Activated T-helper 1 cell treated with anti-CD3 and anti-CD28 coated beads, Interleukin-12 subunit alpha, Interleukin-12 subunit beta, Interleukin-2, Interleukin-4 antibody, amounts not matched to agents 30 ng/mL and 10 ng/mL and 1 ng/mL, durations not matched to agents 14 hours and 24 hours and 36 hours (primary cell): ENCODE measurements around the gene KCNG2. TPM values are rescaled to one million over a fixed set of nuclear protein-coding genes. Genes with fewer than 3 reads are reported as not detected.

Source experiments
- DNase-seq: peaks from one replicate; pipeline ENCODE4 v3.0.0; 2021; ENCODE audit warnings: low spot score
- H3K27ac Mint-ChIP-seq: one replicate; pipeline ENCODE4 v1.8.0; 2021; ENCODE audit warnings: mild to moderate bottlenecking, mixed read lengths
- H3K27me3 Mint-ChIP-seq: one replicate; pipeline ENCODE4 v1.8.0; 2022; ENCODE audit warnings: mild to moderate bottlenecking, moderate library complexity, mixed read lengths; ENCODE audit not compliant: insufficient read depth
- H3K36me3 Mint-ChIP-seq: one replicate; pipeline ENCODE4 v1.8.0; 2021; ENCODE audit warnings: low read depth, mixed read lengths
- H3K4me1 Mint-ChIP-seq: one replicate; pipeline ENCODE4 v1.8.0; 2021; ENCODE audit warnings: low read depth, mixed read lengths
- H3K4me3 Mint-ChIP-seq: one replicate; pipeline ENCODE4 v1.8.0; 2021; ENCODE audit warnings: mild to moderate bottlenecking, moderate library complexity, mixed read lengths
- H3K9me3 Mint-ChIP-seq: one replicate; pipeline ENCODE4 v1.8.0; 2021; ENCODE audit warnings: mixed read lengths
- intact Hi-C: fragments of 100-400 bp; cut with micrococcal nuclease; formaldehyde crosslinking; loops from one replicate; pipeline ENCODE4 v1.15.1; 2024
- total RNA-seq: library from RNA; stranded (reverse); gene quantifications from 2 replicates; pipeline ENCODE4 v1.2.3, GENCODE V29; 2022

Gene KCNG2
- total RNA-seq, 1 donor from 2014 or later = not detected

DNA sequence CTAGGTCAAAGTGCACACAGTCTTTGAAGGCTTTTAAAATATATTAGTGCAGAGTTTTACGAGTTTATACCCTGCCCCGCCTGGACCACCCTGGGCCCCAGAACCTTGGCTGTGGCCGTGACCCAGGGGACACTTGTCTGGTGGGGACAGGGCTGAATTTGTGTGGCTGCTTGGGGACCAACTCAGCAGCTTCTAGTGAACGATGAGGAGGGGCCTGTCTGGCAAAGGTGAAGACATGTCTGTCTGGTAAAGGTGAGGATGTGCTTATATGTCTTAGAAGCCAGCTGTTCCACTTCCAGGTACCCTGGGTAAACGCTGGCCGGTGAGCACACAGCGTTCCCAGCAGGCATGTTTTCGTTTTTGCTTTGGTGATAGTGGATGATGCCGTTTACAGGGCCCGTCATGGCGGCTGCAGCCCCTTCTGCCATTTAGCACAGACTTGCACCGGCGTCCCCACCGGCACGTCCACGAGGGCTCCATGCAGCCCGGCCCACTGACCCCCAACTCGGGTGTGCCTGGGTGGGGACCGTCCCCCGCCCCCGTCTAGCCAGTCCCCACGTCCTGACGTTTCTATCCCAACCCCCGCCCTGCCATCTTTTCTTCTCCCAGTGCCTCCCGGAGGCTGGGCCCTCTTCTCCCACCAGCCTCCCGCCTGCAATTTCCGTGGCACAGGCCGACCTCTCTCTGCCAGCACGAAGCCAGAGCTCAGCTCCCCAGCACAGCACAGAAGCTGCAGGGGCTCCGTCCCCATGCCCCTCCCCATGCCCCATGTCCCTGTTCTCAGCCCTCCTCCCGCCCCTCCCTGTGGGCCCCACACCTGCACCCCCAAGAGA is 85.9 kb downstream of the KCNG2 start:
- Mint-ChIP-seq H3K27ac (no peak overlapping the region), H3K4me1 (no peaks in the 10 kb centered on the region), H3K27me3 (no peaks in the 10 kb centered on the region), H3K4me3 (no peak overlapping the region), H3K9me3 (no peaks in the 10 kb centered on the region), H3K36me3 (no peaks in the 10 kb centered on the region)
- intact Hi-C loops = no loop called here
- no peak for DNase-seq

DNA sequence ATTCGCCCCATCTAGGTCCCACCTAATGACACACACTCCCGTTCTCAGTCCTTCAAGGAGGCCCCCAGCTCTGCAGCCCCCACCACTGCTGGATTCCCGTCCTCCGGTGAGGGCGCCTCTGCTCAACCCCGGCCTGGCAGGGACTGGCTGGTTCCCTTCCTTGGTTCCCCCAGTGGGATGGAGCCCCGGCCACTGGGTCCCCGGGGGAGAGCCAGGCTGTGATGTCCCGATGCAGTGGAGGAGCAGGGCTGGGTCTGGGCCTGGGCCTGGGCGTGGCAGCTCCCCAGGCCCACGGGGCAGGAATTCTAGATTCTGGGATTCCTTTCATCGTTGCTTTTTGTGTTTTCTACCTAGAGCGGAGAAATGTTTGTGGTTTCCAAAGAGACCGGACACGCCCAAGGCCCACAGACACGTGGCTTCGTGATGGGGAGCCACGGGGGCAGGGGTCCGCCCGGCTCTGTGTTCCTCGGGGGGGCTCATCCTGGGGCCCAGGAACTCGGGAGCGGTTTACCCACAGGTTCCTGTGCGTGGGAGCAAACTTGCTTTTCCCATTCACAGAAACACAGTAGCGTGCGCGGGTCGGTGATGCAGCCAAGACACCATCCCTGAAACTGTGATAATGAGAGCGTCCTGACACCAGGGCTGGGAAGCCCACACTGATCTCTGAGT is 86.7 kb downstream of the KCNG2 start:
- no peaks in the 10 kb centered on the region for H3K4me1 Mint-ChIP-seq
- H3K9me3 Mint-ChIP-seq = peaks cover 7% of the 10 kb centered on the region
- no peak overlapping the region for H3K4me3 Mint-ChIP-seq
- intact Hi-C loops = no loop called here
- no peak for DNase-seq
- no peaks in the 10 kb centered on the region for H3K27me3 Mint-ChIP-seq
- H3K36me3 Mint-ChIP-seq = no peaks in the 10 kb centered on the region
- H3K27ac Mint-ChIP-seq = no peak overlapping the region

DNA sequence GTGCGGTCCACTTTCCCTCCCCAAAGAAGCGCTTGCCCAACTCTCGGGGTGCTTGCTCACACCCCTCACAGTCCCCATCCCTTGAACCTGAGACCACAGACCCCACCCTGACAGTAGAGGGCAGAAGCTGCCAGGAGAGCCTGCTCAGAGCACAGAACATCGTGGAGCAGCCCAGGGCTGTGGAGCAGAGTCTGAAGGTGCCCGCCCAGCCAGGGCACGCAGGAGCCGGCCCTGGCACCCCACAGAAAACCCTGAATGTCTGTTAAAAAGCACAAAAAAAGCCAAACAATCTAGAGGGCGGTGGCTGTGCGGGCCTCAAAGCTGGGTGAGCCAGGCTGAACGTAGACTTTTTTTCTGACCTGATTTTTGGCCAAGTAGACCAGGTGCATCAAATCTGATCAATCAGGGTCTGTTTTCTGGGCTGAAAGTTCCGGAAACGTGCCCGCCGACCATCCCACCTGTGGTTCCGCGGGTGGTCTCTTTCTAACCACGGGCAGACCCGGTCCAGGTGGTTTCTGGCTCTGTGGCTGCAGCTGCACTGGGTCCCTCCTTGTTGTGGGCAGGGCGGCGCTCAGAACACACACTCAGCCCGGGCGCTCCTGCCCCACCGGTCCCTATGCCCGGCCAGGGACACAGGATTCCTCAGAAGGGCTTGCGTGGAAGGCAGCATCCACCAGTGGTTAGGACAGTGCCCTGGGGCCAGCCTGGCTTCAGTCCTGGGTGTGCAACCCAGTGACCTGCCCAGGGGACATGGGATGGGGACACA is 87.4 kb downstream of the KCNG2 start:
- intact Hi-C loops = no loop called here
- Mint-ChIP-seq H3K36me3 (peaks cover under 1% of the 10 kb centered on the region), H3K4me1 (no peaks in the 10 kb centered on the region), H3K4me3 (no peak overlapping the region), H3K27me3 (no peaks in the 10 kb centered on the region), H3K9me3 (peaks cover 12% of the 10 kb centered on the region), H3K27ac (no peak overlapping the region)
- no peak for DNase-seq

DNA sequence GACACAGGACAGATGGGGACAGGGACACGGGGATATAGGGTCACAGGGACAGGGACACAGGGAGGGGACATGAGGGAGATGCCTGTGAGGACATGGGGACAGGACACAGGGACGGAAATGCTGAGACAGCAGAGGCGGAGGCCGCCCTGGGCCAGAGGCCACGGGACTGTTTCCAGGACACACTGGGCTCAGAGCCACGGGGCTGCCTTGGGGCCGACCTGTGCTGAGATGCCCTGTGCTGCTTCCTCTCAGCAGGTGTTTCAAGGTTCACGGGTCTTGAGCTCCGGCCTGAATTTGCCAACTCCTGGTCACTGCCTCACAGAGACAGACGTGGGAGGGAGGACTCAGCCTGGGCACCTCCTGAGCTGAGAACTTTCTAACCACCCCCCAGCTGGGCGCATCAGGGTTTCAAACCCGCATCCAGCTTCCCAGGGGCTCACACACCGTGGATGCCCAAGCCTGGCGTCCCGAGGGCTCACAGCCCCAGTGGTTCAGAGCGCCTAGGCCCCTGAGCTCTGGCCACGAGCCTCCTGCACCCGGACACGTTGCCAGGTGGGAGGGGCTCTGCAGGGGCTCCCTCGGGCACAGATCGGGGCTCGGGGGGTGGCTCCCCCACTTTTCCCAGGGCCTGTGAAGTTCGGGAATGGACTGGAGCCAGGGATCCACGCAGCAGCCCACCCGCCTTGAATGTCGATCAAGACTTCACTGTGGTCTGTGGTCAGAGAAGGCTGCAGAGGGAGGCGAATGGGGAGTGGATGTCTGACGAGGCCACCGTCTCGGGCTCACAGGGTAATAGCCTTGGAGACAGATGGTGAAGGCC is 89.7 kb downstream of the KCNG2 start:
- Mint-ChIP-seq H3K9me3 (peaks cover 30% of the 10 kb centered on the region), H3K4me3 (no peak overlapping the region), H3K27ac (no peak overlapping the region), H3K27me3 (no peaks in the 10 kb centered on the region), H3K36me3 (peaks cover 9% of the 10 kb centered on the region), H3K4me1 (peaks cover 10% of the 10 kb centered on the region)
- DNase-seq = no peak
- intact Hi-C loops = no loop called here

DNA sequence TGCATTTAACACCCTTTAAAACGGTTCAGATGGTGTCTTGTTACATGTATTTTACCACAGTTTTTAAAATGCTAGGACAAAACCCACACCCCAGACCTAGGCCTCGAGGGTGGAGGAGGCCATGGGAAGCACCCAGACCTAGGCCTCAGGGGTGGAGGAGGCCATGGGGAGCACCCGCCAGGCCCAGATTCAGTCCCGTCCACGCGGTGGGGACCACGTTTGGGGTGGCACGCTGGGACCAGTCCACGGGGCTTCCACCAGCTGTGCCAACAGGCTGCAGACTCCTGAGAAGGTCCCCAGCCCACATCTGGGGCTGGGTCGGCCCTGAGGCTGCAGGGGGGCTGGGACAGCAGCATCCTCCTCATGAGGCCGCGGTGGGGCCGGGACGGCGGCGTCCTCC is 90.3 kb downstream of the KCNG2 start:
- H3K27ac Mint-ChIP-seq = no peak overlapping the region
- DNase-seq = no peak
- no peak overlapping the region for H3K4me3 Mint-ChIP-seq
- no peaks in the 10 kb centered on the region for H3K27me3 Mint-ChIP-seq
- H3K4me1 Mint-ChIP-seq = peaks cover 10% of the 10 kb centered on the region
- intact Hi-C loops = no loop called here
- H3K9me3 Mint-ChIP-seq = peaks cover 36% of the 10 kb centered on the region
- H3K36me3 Mint-ChIP-seq = peaks cover 9% of the 10 kb centered on the region

DNA sequence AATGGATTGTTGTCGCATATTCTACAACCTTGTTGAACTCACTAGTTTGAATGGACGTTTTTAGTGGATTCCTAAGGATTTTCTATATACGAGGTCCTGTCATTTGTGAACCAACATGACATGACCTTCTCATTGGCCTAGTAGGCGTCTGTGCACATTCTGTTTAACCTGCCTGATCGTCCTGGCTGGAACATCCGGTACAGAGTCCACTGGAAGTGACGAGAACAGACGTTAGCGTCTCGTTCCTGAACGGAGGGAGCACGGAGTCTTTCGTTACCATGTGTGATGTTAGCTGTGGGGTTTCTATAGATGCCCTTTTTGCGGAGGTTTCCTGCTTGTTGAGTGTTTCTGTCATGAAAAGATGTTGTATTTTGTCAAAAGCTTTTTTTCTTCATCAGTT is 91.8 kb downstream of the KCNG2 start:
- Mint-ChIP-seq H3K27ac (no peak overlapping the region), H3K4me1 (peaks cover 10% of the 10 kb centered on the region)
- DNase-seq = no peak

DNA sequence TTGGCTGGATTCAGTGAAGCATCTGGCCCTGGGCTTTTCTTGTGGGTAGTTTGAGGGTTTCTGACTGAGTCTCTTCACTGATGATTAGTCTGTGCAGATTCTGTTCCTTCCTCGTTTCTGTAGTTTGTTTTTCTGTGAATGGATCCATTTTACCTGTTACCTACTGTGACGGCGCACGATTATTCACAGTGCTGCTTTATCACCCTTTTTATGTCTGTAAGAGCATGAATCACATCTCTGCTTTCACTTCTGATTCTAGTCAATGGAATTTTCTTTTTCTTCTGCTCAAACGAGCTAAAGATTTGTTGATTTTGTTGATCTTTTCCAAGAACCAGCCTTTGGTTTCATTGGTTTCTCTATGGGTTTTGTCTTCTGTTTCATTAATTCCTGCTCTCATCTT is 92.9 kb downstream of the KCNG2 start:
- H3K27ac Mint-ChIP-seq = peak overlapping the region; percentile 24
- intact Hi-C loops = loop anchor here (5.0 kb wide), 1 partner anchor 62 kb away; the partner anchor contains the start of gene SLC66A2
- H3K4me3 Mint-ChIP-seq = peak overlapping the region; percentile 17

More for the DNA sequence above, 91.8 kb downstream of the KCNG2 start:
- Mint-ChIP-seq H3K27me3 (no peaks in the 10 kb centered on the region), H3K36me3 (peaks cover 9% of the 10 kb centered on the region), H3K9me3 (peaks cover 51% of the 10 kb centered on the region), H3K4me3 (no peak overlapping the region)
- intact Hi-C loops = no loop called here

DNA sequence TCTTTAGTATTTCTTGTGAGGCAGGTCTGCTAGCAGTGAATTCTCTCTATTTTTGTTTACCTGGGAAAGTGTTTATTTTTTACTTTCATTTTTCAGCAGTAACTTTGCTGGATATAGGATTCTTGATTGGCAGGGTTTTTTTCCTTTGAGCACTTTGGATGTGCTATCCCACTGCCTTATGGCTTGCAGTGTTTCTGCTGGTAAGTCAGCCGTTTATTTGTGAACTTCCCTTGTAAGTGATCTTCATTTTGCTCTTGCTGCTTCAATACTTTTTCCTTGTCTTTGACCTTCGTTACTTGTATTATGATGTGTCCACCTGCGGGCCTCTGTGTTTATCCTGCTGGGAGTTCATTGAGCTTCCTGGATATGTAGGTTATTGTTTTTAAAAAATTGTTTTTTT is 99.0 kb downstream of the KCNG2 start:
- Mint-ChIP-seq H3K27ac (no peak overlapping the region), H3K27me3 (no peaks in the 10 kb centered on the region), H3K4me3 (no peak overlapping the region), H3K9me3 (peaks cover 58% of the 10 kb centered on the region), H3K4me1 (no peaks in the 10 kb centered on the region), H3K36me3 (peaks cover 10% of the 10 kb centered on the region)
- DNase-seq = no peak
- intact Hi-C loops = no loop called here

More for the DNA sequence above, 92.9 kb downstream of the KCNG2 start:
- H3K27me3 Mint-ChIP-seq = no peaks in the 10 kb centered on the region
- H3K36me3 Mint-ChIP-seq = peaks cover 9% of the 10 kb centered on the region
- DNase-seq = no peak
- peaks cover 10% of the 10 kb centered on the region for H3K4me1 Mint-ChIP-seq
- H3K9me3 Mint-ChIP-seq = peaks cover 62% of the 10 kb centered on the region

DNA sequence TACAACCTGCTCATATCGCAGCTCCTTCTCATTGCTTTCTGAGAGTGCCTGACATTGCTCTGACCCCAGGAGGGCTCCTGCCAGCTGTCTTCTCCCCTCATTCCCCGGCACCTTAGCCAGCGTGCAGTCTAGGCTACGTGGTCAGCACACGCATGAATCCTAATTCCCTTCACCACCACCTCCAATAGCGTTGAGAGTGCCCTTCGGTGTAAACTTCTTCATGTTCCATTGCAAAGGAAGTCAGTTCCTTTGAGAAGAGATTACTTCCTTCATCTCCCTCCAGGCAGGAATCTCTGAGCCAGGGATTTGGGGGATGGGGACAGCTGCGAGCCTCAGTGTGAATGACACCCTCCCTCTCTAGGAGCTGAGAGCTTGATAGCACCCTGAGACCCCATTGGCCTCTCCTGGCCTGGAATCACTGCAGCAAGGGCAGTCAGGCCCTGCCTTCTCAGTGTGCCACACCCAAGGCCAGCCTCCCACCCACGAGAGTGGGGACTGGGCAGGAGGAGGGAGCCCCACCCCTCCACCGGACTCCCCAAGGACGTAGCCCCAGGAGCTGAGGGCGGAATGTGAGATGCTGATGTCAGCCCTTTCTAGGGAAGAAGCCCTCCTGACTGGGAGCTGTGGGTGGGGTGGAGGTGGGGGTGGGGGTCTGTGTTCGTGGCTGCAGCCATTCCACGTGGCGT is 100.3 kb downstream of the KCNG2 start:
- H3K4me3 Mint-ChIP-seq = no peak overlapping the region
- H3K27me3 Mint-ChIP-seq = no peaks in the 10 kb centered on the region
- no peaks in the 10 kb centered on the region for H3K4me1 Mint-ChIP-seq
- no peak for DNase-seq
- H3K36me3 Mint-ChIP-seq = peaks cover 10% of the 10 kb centered on the region
- H3K9me3 Mint-ChIP-seq = peaks cover 46% of the 10 kb centered on the region
- no peak overlapping the region for H3K27ac Mint-ChIP-seq
- intact Hi-C loops = no loop called here

DNA sequence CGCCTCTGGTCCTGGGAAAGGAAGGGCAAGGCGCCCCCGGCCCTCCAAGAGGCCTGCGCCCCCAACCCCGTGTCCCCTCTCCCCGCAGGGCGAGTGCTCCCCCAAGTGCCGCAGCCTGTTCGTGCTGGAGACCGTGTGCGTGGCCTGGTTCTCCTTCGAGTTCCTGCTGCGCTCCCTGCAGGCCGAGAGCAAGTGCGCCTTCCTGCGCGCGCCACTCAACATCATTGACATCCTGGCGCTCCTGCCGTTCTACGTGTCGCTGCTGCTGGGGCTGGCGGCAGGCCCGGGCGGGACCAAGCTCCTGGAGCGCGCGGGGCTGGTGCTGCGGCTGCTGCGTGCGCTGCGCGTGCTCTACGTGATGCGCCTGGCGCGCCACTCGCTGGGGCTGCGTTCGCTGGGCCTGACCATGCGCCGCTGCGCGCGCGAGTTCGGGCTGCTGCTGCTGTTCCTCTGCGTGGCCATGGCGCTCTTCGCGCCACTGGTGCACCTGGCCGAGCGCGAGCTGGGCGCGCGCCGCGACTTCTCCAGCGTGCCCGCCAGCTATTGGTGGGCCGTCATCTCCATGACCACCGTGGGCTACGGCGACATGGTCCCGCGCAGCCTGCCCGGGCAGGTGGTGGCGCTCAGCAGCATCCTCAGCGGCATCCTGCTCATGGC is 101.3 kb downstream of the KCNG2 start:
- no peak overlapping the region for H3K27ac Mint-ChIP-seq
- no peak for DNase-seq
- intact Hi-C loops = no loop called here
- H3K4me3 Mint-ChIP-seq = no peak overlapping the region
- no peaks in the 10 kb centered on the region for H3K4me1 Mint-ChIP-seq
- no peaks in the 10 kb centered on the region for H3K27me3 Mint-ChIP-seq
- H3K9me3 Mint-ChIP-seq = peaks cover 36% of the 10 kb centered on the region
- peaks cover 12% of the 10 kb centered on the region for H3K36me3 Mint-ChIP-seq

DNA sequence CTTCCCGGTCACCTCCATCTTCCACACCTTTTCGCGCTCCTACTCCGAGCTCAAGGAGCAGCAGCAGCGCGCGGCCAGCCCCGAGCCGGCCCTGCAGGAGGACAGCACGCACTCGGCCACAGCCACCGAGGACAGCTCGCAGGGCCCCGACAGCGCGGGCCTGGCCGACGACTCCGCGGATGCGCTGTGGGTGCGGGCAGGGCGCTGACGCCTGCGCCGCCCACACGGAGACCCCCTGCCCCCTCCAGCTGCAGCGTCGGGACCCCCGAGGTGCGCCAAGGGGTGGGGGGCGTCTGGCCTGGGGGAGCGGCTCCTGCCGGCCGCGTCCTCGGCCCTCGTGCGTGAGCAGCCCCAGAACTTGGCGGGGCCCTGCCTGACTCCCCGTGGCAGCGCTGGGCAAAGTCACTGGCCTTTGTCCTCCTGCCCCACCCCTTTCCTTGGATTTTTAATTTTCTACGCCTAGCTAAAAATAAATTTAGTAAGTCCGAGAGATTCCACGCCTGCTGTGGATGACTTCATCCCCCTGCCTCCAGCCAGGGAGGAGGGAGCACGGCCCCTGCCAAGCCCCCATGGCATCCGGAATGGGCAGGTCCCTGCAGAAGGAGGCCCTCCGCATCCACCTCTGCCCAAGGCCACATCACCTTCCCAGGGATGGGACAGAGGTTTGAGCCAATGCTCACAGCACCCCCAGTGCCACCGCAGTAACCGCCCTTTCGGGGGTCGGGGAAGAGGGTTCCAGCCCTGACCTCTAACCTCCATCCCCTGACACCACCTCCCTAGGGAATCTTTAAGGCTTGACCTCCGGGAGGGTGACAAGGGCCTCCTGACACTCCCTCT is 102.1 kb downstream of the KCNG2 start:
- Mint-ChIP-seq H3K27ac (no peak overlapping the region), H3K9me3 (peaks cover 30% of the 10 kb centered on the region), H3K4me3 (no peak overlapping the region), H3K36me3 (peaks cover 12% of the 10 kb centered on the region), H3K27me3 (no peaks in the 10 kb centered on the region), H3K4me1 (no peaks in the 10 kb centered on the region)
- no peak for DNase-seq
- intact Hi-C loops = no loop called here
